Fibroblast of villous mesenchyme (primary cell): ENCODE results near the gene NUDT3. TPM values are rescaled to one million over a fixed set of nuclear protein-coding genes. Genes with fewer than 3 reads are reported as not detected.
"Not testable (repeated sequence)": the region's sequence is repeated elsewhere in the genome, so short reads cannot be mapped to it uniquely, and the experiment has no call there.

Experiments used
- DNase-seq: peaks from one replicate; pipeline ENCODE4 v3.0.0-alpha.2; 2010; ENCODE audit warnings: low read depth
- H3K4me3 ChIP-seq: 2 replicates; pipeline ENCODE4 v1.5.1; 2011; ENCODE audit warnings: low read depth, mild to moderate bottlenecking, low read length
- CTCF ChIP-seq: IDR thresholded peaks from 2 replicates; pipeline ENCODE4 v1.5.1; 2012; ENCODE audit warnings: low read depth, mild to moderate bottlenecking, low read length; ENCODE audit not compliant: insufficient read depth
- total RNA-seq: library from RNA; depleted of rRNA; stranded (reverse); fragments of >200 nt; gene quantifications from 2 replicates; pipeline ENCODE4 v1.2.3, GENCODE V29; 2012

The NUDT3 gene
- total RNA-seq, 1 donor = 31.1 TPM

GRCh38 chr6:34276881-34277762 is 115.3 kb downstream of the NUDT3 start:
- no peak overlapping the region for H3K4me3 ChIP-seq
- no peak for TF ChIP-seq CTCF
- DNase-seq = peak; percentile 12

- DNase-seq = no peak
- no peak for TF ChIP-seq CTCF
- no peak overlapping the region for H3K4me3 ChIP-seq
These were observed 116.3 kb downstream of the NUDT3 start for GRCh38 chr6:34276191-34276590.

GRCh38 chr6:34275128-34275804 is 117.2 kb downstream of the NUDT3 start:
- no peak for TF ChIP-seq CTCF
- no peak for DNase-seq
- no peak overlapping the region for H3K4me3 ChIP-seq

- no peak for TF ChIP-seq CTCF
- H3K4me3 ChIP-seq = no peak overlapping the region
- no peak for DNase-seq
These were observed 118.3 kb downstream of the NUDT3 start for GRCh38 chr6:34274129-34274528.

- no peak overlapping the region for H3K4me3 ChIP-seq
- TF ChIP-seq CTCF = no peak
- DNase-seq = peak; percentile 78
These were observed 119.1 kb downstream of the NUDT3 start for GRCh38 chr6:34273242-34273805.

GRCh38 chr6:34272013-34272926 is 120.2 kb downstream of the NUDT3 start:
- TF ChIP-seq CTCF = no peak
- H3K4me3 ChIP-seq = no peak overlapping the region
- no peak for DNase-seq

- H3K4me3 ChIP-seq, DNase-seq: not testable (repeated sequence)
These were observed 122.7 kb downstream of the NUDT3 start for GRCh38 chr6:34269658-34270341.

- H3K4me3 ChIP-seq, DNase-seq: not testable (repeated sequence)
These were observed 123.3 kb downstream of the NUDT3 start for GRCh38 chr6:34269132-34269531.
